HFF-Myc (cell line): ENCODE measurements around the gene IL11RA.

Experiments used
- DNase-seq: peaks from one replicate; pipeline ENCODE4 v3.0.0-alpha.2; 2011; ENCODE audit warnings: low read depth; ENCODE audit errors: extremely low read depth
- H3K4me3 ChIP-seq: replicated peaks from 2 replicates; pipeline ENCODE4 v1.5.1; 2011; ENCODE audit warnings: low read depth, mild to moderate bottlenecking, control low read depth, low read length
- CTCF ChIP-seq: IDR thresholded peaks from 2 replicates; pipeline ENCODE4 v1.5.1; 2012; ENCODE audit warnings: mild to moderate bottlenecking, low read depth, low read length, control low read depth; ENCODE audit errors: missing control alignments

Gene IL11RA

DNA sequence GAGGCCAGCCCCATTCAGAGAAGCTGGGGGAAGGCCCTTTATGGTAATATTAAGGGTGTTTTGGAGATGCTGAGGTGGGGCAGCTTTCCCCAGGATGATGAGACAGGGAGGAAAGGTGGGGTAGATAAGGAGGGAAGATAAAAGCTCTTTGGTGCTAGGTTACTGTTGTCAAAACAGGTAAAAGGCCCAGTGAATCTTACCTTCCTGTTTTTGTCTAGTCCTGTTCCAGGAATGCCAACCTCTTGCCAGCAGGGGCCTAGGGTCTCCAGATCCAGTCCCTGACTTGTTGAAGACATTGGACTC is 11.3 kb downstream of the IL11RA start:
- DNase-seq: no peak
- no peak for TF ChIP-seq CTCF
- H3K4me3 ChIP-seq: no peak overlapping the region

DNA sequence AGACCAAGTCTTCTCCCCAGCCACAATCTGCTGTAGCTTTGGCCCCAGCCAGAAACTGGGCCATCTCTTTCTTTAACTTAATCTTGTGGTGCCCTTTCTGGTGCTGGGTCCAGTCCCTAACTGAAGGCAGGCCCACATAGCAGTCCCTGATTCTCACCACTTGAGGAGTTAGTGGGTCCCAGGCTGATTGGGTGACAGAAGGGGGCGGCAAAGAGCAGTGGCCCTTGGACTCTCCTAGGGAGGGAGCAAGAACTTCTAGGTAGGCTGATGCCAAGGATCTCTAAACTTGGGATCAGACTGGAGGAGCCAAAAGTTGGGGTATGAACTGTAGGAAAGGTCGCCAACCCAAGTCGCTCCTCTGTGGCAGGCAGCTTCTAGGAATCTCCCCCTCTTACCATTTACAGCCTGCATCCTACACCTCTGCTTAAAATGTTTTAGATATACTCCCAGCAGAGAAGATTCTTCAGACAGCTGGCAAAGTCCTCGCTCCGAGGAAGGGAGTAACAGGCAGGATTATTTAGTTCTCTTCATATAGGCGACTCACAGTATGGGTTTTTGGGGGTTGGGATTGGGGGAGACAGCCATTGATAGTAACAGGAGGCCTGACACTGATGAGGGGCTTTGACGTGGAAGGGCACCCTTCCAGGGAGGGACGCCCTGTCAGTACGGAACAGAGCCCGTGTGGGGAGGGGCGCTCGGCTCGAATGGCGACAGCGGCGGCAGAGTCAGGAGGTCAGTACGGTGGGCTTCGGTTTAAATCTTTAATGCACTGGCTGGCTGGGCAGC is 12.5 kb downstream of the IL11RA start:
- DNase-seq: peak; percentile 54

DNA sequence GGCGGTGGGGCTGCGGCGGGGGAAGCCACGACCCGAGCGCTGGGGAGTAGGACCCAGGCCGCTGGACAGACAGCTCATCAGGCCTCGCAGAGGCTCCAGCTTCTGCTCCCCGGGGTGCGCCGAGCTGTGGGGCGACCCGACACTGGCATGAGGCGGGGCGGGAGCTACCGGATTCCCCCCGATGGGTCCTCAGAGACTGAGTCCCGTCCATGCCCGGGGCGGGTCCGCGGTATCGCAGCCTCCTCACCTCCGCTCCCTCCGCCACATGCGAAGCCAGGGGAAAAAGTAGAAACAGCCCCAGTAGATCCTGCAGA is 13.0 kb downstream of the IL11RA start:
- H3K4me3 ChIP-seq: peak overlapping the region; percentile 78
- no peak for TF ChIP-seq CTCF
- DNase-seq: no peak

More for the DNA sequence above, 12.5 kb downstream of the IL11RA start:
- H3K4me3 ChIP-seq: peak overlapping the region; percentile 78
- peak; percentile 98 for TF ChIP-seq CTCF

DNA sequence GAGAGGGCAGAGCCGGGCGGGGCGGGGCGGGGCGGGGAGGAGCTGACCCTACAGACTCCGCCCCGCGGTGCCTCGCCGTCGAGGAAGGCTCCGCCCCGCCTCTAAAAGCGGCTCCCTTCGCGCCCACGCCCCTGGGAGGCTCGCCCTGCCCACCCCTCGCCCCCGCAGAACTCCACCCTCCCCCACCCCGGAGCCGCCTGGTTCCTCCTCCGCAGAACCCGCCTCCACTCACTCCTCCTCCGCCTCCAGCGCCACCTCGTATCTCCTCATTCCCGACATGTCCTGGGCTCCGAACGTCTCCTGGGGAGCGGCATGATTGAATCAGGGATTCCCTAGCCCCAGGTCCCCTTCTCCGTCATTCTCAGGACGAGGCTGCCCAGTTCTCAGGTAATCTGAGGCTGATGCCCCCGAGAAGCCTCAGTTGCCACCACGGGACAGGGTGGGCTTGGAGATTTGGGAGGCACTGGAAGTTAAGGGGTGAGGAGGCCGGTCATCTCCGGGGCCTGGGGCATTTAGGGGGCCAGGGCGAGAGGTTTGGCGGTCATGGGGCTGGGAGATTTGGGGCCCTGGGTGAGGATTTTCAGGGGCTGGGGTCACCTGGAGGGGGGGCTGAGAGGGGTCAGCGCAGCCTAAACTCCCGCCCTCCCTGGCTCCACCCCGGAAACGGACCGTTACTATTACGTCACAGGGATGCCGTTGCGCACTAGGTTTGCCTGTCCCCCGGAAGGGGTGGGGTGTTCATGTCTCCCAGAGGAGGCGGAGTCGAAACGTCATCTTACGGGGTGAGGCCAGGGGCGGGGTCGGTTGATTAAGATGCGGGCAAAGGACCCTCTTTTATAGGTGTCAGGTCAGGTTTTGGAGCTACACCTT is 13.6 kb downstream of the IL11RA start:
- peak; percentile 73 for DNase-seq
- H3K4me3 ChIP-seq: peak overlapping the region; percentile 78
- no peak for TF ChIP-seq CTCF

- no peak overlapping the region for H3K4me3 ChIP-seq
- no peak for TF ChIP-seq CTCF
- DNase-seq: no peak
Measured at GRCh38 chr9:34669809-34670562, 18.0 kb downstream of the IL11RA start.

DNA sequence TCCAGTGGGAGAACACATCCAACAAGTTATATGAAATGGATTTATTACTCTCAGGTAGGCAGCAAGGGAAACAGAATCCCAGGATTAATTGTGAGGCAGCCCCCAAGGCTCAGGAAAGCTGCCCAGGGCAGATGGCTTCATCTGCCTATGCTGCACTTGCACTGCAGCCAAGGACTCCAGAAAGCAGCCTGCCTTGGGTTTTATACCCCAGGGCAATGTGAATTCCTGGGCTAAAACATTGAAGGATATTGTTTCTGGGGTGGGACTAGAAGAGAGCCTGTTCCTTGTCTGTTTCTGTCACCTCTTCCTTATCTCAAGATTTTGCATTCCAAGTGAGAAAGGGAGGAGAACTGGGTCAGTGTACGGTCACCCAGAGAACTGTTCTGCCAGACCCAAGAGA is 19.3 kb downstream of the IL11RA start:
- H3K4me3 ChIP-seq: no peak overlapping the region
- TF ChIP-seq CTCF: no peak
- no peak for DNase-seq
